HepG2 (cell line): ENCODE data around the gene LRTM2. TPM values are rescaled to one million over a fixed set of nuclear protein-coding genes. Genes with fewer than 3 reads are reported as not detected.

Source experiments
- GABPB1 ChIP-seq: IDR thresholded peaks from 2 replicates; pipeline ENCODE4 v1.6.1; 2016; ENCODE audit warnings: mild to moderate bottlenecking, missing genetic modification reagents, moderate library complexity, missing compliant biosample characterization
- HNF4A ChIP-seq: sonication (generic); formaldehyde crosslinking; IDR thresholded peaks from 2 replicates; pipeline ENCODE4 v1.4.0; 2020; ENCODE audit warnings: missing genetic modification reagents
- NFE2L2 ChIP-seq: fragments of 150-350 bp; IDR thresholded peaks from 2 replicates; pipeline ENCODE4 v1.6.1; 2014; ENCODE audit warnings: low read length
- PAWR ChIP-seq: sonication (generic); formaldehyde crosslinking; IDR thresholded peaks from 2 replicates; pipeline ENCODE4 v1.4.0; 2020; ENCODE audit warnings: missing genetic modification reagents, mild to moderate bottlenecking, borderline replicate concordance
- RCOR2 ChIP-seq: IDR thresholded peaks from 2 replicates; pipeline ENCODE4 v1.6.1; 2016; ENCODE audit warnings: missing biosample characterization, missing genetic modification reagents
- SMAD3 ChIP-seq: sonication (generic); formaldehyde crosslinking; IDR thresholded peaks from 2 replicates; pipeline ENCODE4 v1.4.0; 2020; ENCODE audit warnings: missing genetic modification reagents
- SUZ12 ChIP-seq: fragments of 150-350 bp; IDR thresholded peaks from 2 replicates; pipeline ENCODE4 v1.6.1; 2014; ENCODE audit warnings: low read depth, low read length
- TAF1 ChIP-seq: sonication (generic); formaldehyde crosslinking; IDR thresholded peaks from 2 replicates; pipeline ENCODE4 v1.4.0; 2020; ENCODE audit warnings: missing genetic modification reagents
- ZFX ChIP-seq: sonication (generic); formaldehyde crosslinking; IDR thresholded peaks from 2 replicates; pipeline ENCODE4 v1.4.0; 2020; ENCODE audit warnings: mild to moderate bottlenecking, low read depth, missing genetic modification reagents, moderate library complexity
- ZHX2 ChIP-seq, 2 experiments: sonication (generic) in 1 of 2; formaldehyde crosslinking in 1 of 2; IDR thresholded peaks; 2 replicates each; pipeline versions ENCODE4 v1.6.1 to v1.9.0; 2014 to 2022; ENCODE audit warnings: antibody characterized with exemption in 1 of 2, borderline replicate concordance in 1 of 2, inconsistent platforms in 1 of 2, low read depth in 1 of 2, missing genetic modification reagents in 1 of 2
- ZNF33A ChIP-seq: sonication (generic); formaldehyde crosslinking; IDR thresholded peaks from 2 replicates; pipeline ENCODE4 v1.5.1; 2020; ENCODE audit warnings: missing genetic modification reagents, mild to moderate bottlenecking, moderate library complexity, borderline replicate concordance
- ZNF431 ChIP-seq: sonication (generic); formaldehyde crosslinking; IDR thresholded peaks from 2 replicates; pipeline ENCODE4 v1.9.0; 2022; ENCODE audit warnings: missing genetic modification reagents, low read depth, mild to moderate bottlenecking, borderline replicate concordance
- ZNF687 ChIP-seq: sonication (generic); formaldehyde crosslinking; IDR thresholded peaks from 2 replicates; pipeline ENCODE4 v1.5.1; 2020; ENCODE audit warnings: mild to moderate bottlenecking, missing genetic modification reagents, moderate library complexity
- ZNF713 ChIP-seq: sonication (generic); formaldehyde crosslinking; IDR thresholded peaks from 2 replicates; pipeline ENCODE4 v1.4.0; 2020; ENCODE audit warnings: mild to moderate bottlenecking, missing genetic modification reagents
- polyA plus RNA-seq, 8 experiments: library from polyadenylated mRNA; depleted of rRNA in 3 of 8; stranded (reverse) in 7 of 8; unstranded in 1 of 8; fragments of >200 nt; fragmentation: Illumina TruSeq in 4 of 8; extraction: Trizol in 4 of 8; gene quantifications; 2 replicates each; pipeline versions ENCODE4 v1.2.1 to v1.2.3, GENCODE V29; 2011 to 2016; ENCODE audit warnings: low read depth in 4 of 8, missing spikeins in 1 of 8, mixed read lengths in 1 of 8; ENCODE audit not compliant: insufficient read depth in 1 of 8
- total RNA-seq, 5 experiments: library from RNA; depleted of rRNA; stranded (reverse); fragments of >200 nt; fragmentation: Illumina TruSeq; extraction: Trizol; gene quantifications; 2 replicates each; pipeline ENCODE4 v1.2.3, GENCODE V29; 2016; ENCODE audit warnings: low read depth in 1 of 5
- TF ChIP-seq, protein P1 (sequence below): IDR thresholded peaks from 2 replicates; pipeline ENCODE4 v1.6.1; 2012; ENCODE audit warnings: inconsistent platforms
- TF ChIP-seq, protein P2 (sequence below): sonication (generic); formaldehyde crosslinking; IDR thresholded peaks from 2 replicates; pipeline ENCODE4 v1.8.0; 2022; ENCODE audit warnings: mild to moderate bottlenecking, missing genetic modification reagents, moderate library complexity

The LRTM2 gene
- total and polyA plus RNA-seq, 2 of the 13 experiments (the other 11 are each of a cell fraction or from before 2014, with no cell fraction given): 0.09 TPM; not detected in 1

GRCh38 chr12:1804545-1805332, 15.6 kb upstream of the LRTM2 start (continued):
- TF ChIP-seq ZHX2 (IDR thresholded peaks at IDR 0.05; ENCODE audit: low read depth) (no peak), ZHX2 (CRISPR knock-in tag; IDR thresholded peaks at IDR 0.05; ENCODE audit: borderline replicate concordance) (no peak), ZNF33A (CRISPR knock-in tag) (no peak), ZNF431 (CRISPR knock-in tag) (no peak), NFE2L2 (no peak), ZNF713 (CRISPR knock-in tag) (no peak), SMAD3 (CRISPR knock-in tag) (no peak), RCOR2 (CRISPR knock-in tag) (no peak), SUZ12 (peak; percentile 64), ZFX (CRISPR knock-in tag) (peak; percentile 70), TAF1 (peak; percentile 24; the same call in 1 of the 2 replicates), ZNF687 (peak; percentile 84), PAWR (CRISPR knock-in tag) (no peak), GABPB1 (CRISPR knock-in tag) (peak; percentile 94), HNF4A (CRISPR knock-in tag) (0 out of 2 replicates have a peak, but pooled peaks have one; percentile 14)
- TF ChIP-seq, protein P1, sequence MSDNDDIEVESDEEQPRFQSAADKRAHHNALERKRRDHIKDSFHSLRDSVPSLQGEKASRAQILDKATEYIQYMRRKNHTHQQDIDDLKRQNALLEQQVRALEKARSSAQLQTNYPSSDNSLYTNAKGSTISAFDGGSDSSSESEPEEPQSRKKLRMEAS: peak; percentile 58
- TF ChIP-seq, protein P2, sequence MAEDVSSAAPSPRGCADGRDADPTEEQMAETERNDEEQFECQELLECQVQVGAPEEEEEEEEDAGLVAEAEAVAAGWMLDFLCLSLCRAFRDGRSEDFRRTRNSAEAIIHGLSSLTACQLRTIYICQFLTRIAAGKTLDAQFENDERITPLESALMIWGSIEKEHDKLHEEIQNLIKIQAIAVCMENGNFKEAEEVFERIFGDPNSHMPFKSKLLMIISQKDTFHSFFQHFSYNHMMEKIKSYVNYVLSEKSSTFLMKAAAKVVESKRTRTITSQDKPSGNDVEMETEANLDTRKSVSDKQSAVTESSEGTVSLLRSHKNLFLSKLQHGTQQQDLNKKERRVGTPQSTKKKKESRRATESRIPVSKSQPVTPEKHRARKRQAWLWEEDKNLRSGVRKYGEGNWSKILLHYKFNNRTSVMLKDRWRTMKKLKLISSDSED: no peak
